CD4-positive, alpha-beta T cell (primary cell): Measurements from ENCODE around the gene HOXC9. TPM values are rescaled to one million over a fixed set of nuclear protein-coding genes. Genes with fewer than 3 reads are reported as not detected.

Source experiments
- ATAC-seq: fragments of 200-7000 bp; cut with Tn5 transposase; one replicate; pipeline ENCODE4 v1.10.0; 2022; ENCODE audit warnings: mild to moderate bottlenecking; ENCODE audit not compliant: poor library complexity
- CTCF ChIA-PET: fragments of 350-600 bp; sonication (Branson Sonifier 250); formaldehyde crosslinking; loops from one replicate; lab custom pipeline; 2021; ENCODE audit warnings: antibody characterized with exemption, inconsistent platforms; lab: Charles Lee
- POLR2A ChIA-PET: fragments of 350-600 bp; sonication (Branson Sonifier 250); formaldehyde crosslinking; loops from one replicate; lab custom pipeline; 2021; ENCODE audit warnings: antibody characterized with exemption, inconsistent platforms; lab: Charles Lee
- DNase-seq, 14 experiments: peaks; one replicate each; pipeline ENCODE4 v3.0.0-alpha.2; 2013 to 2020; ENCODE audit warnings: mixed read lengths in 2 of 14
- H3K27ac ChIP-seq, 2 donors: one replicate each; pipeline versions ENCODE4 v1.5.1 to v1.7.0; 2013; ENCODE audit warnings: low read length in 2 of 2, low read depth in 1 of 2, mild to moderate bottlenecking in 1 of 2
- H3K27me3 ChIP-seq, 2 experiments: 1 replicate in 1 of 2; 2 replicates in 1 of 2; pipeline versions ENCODE4 v1.6.1 to v1.7.0; 2013; ENCODE audit warnings: low read length in 2 of 2, control low read depth in 1 of 2, mild to moderate bottlenecking in 1 of 2, moderate library complexity in 1 of 2; ENCODE audit not compliant: insufficient read depth in 2 of 2, control insufficient read depth in 1 of 2
- H3K36me3 ChIP-seq: one replicate; pipeline ENCODE4 v1.6.1; 2013; ENCODE audit warnings: low read length, control low read depth; ENCODE audit not compliant: insufficient read depth
- H3K4me1 ChIP-seq: one replicate; pipeline ENCODE4 v1.6.1; 2013; ENCODE audit warnings: low read length, control low read depth; ENCODE audit not compliant: insufficient read depth
- H3K4me3 ChIP-seq: one replicate; pipeline ENCODE4 v1.5.1; 2013; ENCODE audit warnings: mild to moderate bottlenecking, low read length, moderate library complexity
- H3K9me3 ChIP-seq, 2 experiments: 1 replicate in 1 of 2; 2 replicates in 1 of 2; pipeline versions ENCODE4 v1.6.1 to v1.7.0; 2013; ENCODE audit warnings: low read length in 2 of 2, mild to moderate bottlenecking in 2 of 2, control low read depth in 1 of 2, moderate library complexity in 1 of 2; ENCODE audit not compliant: control insufficient read depth in 1 of 2, insufficient read depth in 1 of 2
- H3K27ac Mint-ChIP-seq: one replicate; pipeline ENCODE4 v1.8.0; 2020; ENCODE audit warnings: mixed read lengths
- H3K27me3 Mint-ChIP-seq: one replicate; pipeline ENCODE4 v1.8.0; 2021; ENCODE audit warnings: mixed read lengths
- H3K36me3 Mint-ChIP-seq: one replicate; pipeline ENCODE4 v1.8.0; 2021; ENCODE audit warnings: low read depth, mixed read lengths
- H3K4me1 Mint-ChIP-seq: one replicate; pipeline ENCODE4 v1.8.0; 2021; ENCODE audit warnings: low read depth, mixed read lengths
- H3K4me3 Mint-ChIP-seq: one replicate; pipeline ENCODE4 v1.8.0; 2020; ENCODE audit warnings: mild to moderate bottlenecking, mixed read lengths
- H3K9me3 Mint-ChIP-seq: one replicate; pipeline ENCODE4 v1.8.0; 2020; ENCODE audit warnings: mixed read lengths
- intact Hi-C, 2 experiments: fragments of 100-400 bp; cut with DNase I in 1 of 2; cut with micrococcal nuclease in 1 of 2; formaldehyde crosslinking; loops; one replicate each; pipeline versions ENCODE4 v1.15.1 to v1.9.0; 2023 to 2025; cut with DNase I, micrococcal nuclease
- total RNA-seq, 174 experiments: library from RNA in 2 of 174; stranded (reverse) in 2 of 174; gene quantifications; one replicate each; pipeline ENCODE4 v1.2.3 and lab custom pipeline; 2021 to 2026
- TF ChIP-seq, protein P1 (sequence below): fragments of 200-600 bp; IDR thresholded peaks from one replicate; pipeline ENCODE4 v1.8.0; 2022; ENCODE audit warnings: antibody characterized with exemption, mild to moderate bottlenecking

Gene HOXC9
- total RNA-seq, 2 experiments from 2014 or later, result not detected

DNA sequence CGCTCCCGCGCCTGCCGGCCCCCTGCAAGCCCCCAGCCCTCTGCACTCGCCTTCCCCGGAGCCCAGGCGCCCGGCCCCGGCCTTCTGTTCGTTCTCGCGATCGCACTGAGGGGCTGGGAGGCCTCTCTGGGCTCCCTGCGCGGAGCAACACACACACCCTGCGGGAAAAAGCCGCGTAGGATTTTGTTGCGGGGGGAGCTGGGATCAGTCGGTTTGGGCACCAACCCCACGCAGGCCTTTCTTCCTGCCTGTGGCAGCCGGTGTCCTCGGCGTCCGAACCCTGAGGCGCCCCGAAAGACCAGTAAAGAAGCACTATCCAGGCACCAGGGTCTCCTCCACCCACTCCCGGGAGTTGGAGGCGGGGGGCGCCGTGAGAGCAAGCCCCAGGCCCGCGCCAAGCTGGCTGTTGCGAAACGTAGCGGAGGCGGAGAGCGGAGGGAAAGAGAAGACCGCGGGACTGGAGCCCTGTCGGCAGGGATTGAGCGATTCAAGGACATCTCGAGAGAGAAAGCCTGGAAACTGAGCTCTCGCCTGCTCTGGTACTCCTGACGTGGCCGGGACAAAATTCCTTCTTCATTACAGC lies 31.0 kb downstream of the HOXC9 start:
- peaks cover 49% of the 10 kb centered on the region for H3K4me1 ChIP-seq
- Mint-ChIP-seq H3K9me3 (peaks cover 2% of the 10 kb centered on the region), H3K4me1 (peaks cover 33% of the 10 kb centered on the region), H3K4me3 (no peak overlapping the region), H3K27me3 (peaks cover 97% of the 10 kb centered on the region), H3K27ac (no peak overlapping the region), H3K36me3 (no peaks in the 10 kb centered on the region)
- intact Hi-C loops, result no loop called here
- ChIA-PET POLR2A (no interaction called here), CTCF (interaction anchor here (0.8 to 1.8 kb wide), 2 partner anchors 161 to 171 kb away, joined by 3 to 14 read pairs; no protein-coding TSS in a partner anchor)
- no peak overlapping the region for H3K4me3 ChIP-seq
- no peak overlapping the region for H3K27ac ChIP-seq
- ATAC-seq (no peak), DNase-seq (no peak)
- peaks cover 90 to 98% of the 10 kb centered on the region in 2 experiments for H3K27me3 ChIP-seq
- peaks cover 10 to 47% of the 10 kb centered on the region in 2 experiments for H3K9me3 ChIP-seq
- TF ChIP-seq, protein P1, sequence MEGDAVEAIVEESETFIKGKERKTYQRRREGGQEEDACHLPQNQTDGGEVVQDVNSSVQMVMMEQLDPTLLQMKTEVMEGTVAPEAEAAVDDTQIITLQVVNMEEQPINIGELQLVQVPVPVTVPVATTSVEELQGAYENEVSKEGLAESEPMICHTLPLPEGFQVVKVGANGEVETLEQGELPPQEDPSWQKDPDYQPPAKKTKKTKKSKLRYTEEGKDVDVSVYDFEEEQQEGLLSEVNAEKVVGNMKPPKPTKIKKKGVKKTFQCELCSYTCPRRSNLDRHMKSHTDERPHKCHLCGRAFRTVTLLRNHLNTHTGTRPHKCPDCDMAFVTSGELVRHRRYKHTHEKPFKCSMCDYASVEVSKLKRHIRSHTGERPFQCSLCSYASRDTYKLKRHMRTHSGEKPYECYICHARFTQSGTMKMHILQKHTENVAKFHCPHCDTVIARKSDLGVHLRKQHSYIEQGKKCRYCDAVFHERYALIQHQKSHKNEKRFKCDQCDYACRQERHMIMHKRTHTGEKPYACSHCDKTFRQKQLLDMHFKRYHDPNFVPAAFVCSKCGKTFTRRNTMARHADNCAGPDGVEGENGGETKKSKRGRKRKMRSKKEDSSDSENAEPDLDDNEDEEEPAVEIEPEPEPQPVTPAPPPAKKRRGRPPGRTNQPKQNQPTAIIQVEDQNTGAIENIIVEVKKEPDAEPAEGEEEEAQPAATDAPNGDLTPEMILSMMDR, result no peak
- no peaks in the 10 kb centered on the region for H3K36me3 ChIP-seq

DNA sequence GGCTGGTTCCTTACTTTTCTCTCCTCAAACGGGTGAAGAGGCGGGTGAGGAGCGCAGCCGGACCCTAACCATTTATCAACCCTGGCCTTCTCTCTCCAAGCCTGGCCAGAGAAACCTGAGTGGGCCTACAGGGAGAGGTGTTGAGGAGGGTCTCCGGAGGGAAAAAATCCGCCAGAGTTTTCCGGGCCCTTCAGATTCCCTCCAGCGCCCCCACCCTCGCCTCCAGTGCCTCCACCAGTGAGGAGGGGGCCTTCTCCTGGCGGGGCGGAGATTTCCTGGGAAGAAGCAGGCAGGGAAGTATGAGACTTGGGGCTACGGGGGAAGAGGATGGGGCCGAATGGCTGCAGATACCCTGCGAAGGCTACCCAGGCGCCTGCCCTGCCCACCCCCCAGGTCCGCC lies 31.5 kb downstream of the HOXC9 start:
- Histone ChIP-seq H3K4me3 (no peak overlapping the region), H3K27me3 (peaks cover 90 to 98% of the 10 kb centered on the region in 2 experiments), H3K27ac (no peak overlapping the region), H3K36me3 (no peaks in the 10 kb centered on the region), H3K4me1 (peaks cover 49% of the 10 kb centered on the region), H3K9me3 (peaks cover 10 to 47% of the 10 kb centered on the region in 2 experiments)
- ChIA-PET CTCF (interaction anchor here (0.8 to 1.8 kb wide), 3 partner anchors 19 to 170 kb away, joined by 3 to 14 read pairs (median 3); no protein-coding TSS in a partner anchor), POLR2A (interaction anchor here (0.9 kb wide), 1 partner anchor 158 kb away, joined by 3 read pairs; the partner anchor contains the start of gene SMUG1)
- H3K27ac Mint-ChIP-seq, result no peak overlapping the region
- TF ChIP-seq, protein P1, result no peak
- ATAC-seq (no peak), DNase-seq (no peak)
- H3K4me1 Mint-ChIP-seq, result peaks cover 32% of the 10 kb centered on the region
- H3K9me3 Mint-ChIP-seq, result peaks cover 2% of the 10 kb centered on the region
- intact Hi-C loops, result no loop called here
- H3K36me3 Mint-ChIP-seq, result no peaks in the 10 kb centered on the region
- peaks cover 97% of the 10 kb centered on the region for H3K27me3 Mint-ChIP-seq
- H3K4me3 Mint-ChIP-seq, result no peak overlapping the region

GRCh38 chr12:54032086-54032619 lies 32.2 kb downstream of the HOXC9 start:
- no peak overlapping the region for H3K4me3 Mint-ChIP-seq
- peaks cover 49% of the 10 kb centered on the region for H3K4me1 ChIP-seq
- intact Hi-C loops, result loop anchor here (2.0 kb wide), 1 partner anchor 159 kb away; no protein-coding TSS in a partner anchor
- H3K9me3 ChIP-seq, result peaks cover 10 to 50% of the 10 kb centered on the region in 2 experiments
- peaks cover 25% of the 10 kb centered on the region for H3K4me1 Mint-ChIP-seq
- DNase-seq (no peak), ATAC-seq (no peak)
- ChIA-PET POLR2A (interaction anchor here (0.6 to 1.5 kb wide), 4 partner anchors 21 to 169 kb away, joined by 3 to 7 read pairs (median 4); partner anchors contain the start of gene SMUG1), CTCF (interaction anchor here (0.8 to 1.8 kb wide), 13 partner anchors 10 to 175 kb away, joined by 3 to 19 read pairs (median 4); partner anchors contain the start of genes HOXC8, HOXC9 and SMUG1)
- no peak overlapping the region for H3K27ac Mint-ChIP-seq
- H3K4me3 ChIP-seq, result no peak overlapping the region
- H3K36me3 Mint-ChIP-seq, result no peaks in the 10 kb centered on the region
- no peak overlapping the region for H3K27ac ChIP-seq
- H3K9me3 Mint-ChIP-seq, result peaks cover 2% of the 10 kb centered on the region
- H3K27me3 Mint-ChIP-seq, result peaks cover 97% of the 10 kb centered on the region
- peaks cover 91 to 98% of the 10 kb centered on the region in 2 experiments for H3K27me3 ChIP-seq
- TF ChIP-seq, protein P1, result no peak
- H3K36me3 ChIP-seq, result no peaks in the 10 kb centered on the region
